ENCODE measurements around the gene TMEM51.

The TMEM51 gene

DNA sequence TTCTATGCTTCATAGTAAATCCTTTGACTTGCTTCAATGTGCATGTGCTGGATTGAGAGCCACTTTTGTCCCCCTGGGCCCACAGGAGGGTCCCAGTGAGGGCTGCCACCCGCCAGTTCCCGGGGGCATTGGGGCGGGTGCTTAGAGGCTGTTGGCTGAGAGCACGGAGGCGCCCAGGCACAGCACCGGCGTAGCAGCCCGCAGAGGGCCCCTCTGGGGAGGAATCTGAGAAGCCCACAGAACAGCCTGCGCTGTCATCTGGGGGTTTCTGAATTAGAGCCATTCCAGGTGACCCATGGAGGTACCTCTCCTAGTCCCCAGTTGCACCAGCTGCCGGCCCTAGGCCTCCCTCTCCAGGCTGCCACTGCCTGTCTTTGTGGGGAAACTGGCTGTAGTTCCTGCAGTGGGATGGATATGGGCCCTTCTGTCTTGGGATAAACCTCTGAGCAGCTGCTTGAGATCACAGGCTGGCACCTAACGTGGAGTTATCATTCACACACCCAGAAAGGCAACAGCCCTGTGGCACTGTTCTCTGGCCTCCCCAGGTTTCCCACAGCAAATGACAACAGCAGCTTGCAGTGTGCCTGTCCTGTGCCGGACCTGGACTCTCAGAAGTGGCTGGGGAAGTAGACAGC is 39.5 kb downstream of the TMEM51 start:
- TF ChIP-seq, protein P1, sequence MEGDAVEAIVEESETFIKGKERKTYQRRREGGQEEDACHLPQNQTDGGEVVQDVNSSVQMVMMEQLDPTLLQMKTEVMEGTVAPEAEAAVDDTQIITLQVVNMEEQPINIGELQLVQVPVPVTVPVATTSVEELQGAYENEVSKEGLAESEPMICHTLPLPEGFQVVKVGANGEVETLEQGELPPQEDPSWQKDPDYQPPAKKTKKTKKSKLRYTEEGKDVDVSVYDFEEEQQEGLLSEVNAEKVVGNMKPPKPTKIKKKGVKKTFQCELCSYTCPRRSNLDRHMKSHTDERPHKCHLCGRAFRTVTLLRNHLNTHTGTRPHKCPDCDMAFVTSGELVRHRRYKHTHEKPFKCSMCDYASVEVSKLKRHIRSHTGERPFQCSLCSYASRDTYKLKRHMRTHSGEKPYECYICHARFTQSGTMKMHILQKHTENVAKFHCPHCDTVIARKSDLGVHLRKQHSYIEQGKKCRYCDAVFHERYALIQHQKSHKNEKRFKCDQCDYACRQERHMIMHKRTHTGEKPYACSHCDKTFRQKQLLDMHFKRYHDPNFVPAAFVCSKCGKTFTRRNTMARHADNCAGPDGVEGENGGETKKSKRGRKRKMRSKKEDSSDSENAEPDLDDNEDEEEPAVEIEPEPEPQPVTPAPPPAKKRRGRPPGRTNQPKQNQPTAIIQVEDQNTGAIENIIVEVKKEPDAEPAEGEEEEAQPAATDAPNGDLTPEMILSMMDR (IDR thresholded peaks at IDR 0.05; ENCODE audit: low read depth, low read length) = no peak
- no peak for DNase-seq (ENCODE audit: low read depth in 2 of 2)
- no peak overlapping the region for H3K4me3 ChIP-seq (replicated peaks in 1 of 2; ENCODE audit: low read depth in 2 of 2, low read length in 2 of 2)

DNA sequence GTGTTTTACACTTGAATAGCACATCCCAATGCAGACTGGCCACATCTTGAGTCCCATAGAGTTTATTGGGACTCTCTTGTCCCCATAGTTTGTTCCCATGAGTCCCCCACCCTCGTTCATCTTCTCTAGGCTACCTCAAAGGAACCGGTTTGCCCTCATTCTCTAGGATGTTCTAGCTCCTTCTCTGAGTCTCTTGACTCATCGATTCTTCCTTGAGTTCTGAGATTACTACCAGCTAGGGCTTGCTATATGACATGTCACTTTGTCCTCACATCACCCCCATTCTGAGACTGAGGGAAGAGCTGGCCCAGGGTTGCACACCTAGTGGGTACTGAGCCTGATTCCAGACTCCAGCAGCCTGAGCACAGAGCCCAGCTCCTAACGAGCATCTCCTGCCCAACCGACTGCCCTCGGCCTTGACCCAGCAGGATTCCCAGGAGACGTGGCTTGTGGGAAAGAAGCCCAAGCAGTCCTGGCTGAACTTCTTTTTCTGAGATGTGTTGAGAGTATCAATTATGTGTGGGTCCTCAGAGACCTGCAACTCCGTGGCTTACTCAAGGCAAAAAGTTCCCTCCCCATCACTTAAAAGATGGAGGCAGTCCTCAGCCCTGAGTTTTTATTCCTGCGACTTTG is 42.0 kb downstream of the TMEM51 start:
- no peak overlapping the region for H3K4me3 ChIP-seq (replicated peaks in 1 of 2; ENCODE audit: low read depth in 2 of 2, low read length in 2 of 2)
- no peak for DNase-seq (ENCODE audit: low read depth in 2 of 2)
- TF ChIP-seq, protein P1 (IDR thresholded peaks at IDR 0.05; ENCODE audit: low read depth, low read length) = no peak

DNA sequence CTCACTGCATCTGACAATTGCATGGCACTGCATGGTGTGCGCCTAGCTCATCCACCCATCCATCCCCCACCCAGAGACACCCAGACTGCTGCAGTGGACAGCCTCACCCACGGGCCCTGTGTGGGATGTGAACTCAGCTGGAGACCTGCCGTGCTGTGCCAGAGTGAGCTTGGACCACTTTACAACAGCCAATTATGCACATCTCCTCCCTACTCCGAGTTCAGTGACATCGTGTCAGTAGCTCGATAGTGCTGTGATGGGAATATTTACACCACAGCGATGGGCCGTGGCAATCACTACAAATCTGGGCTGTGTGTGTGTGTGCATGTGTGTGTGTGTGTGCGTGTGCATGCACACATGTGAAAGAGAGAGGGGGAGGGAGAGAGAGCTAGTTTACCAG is 42.5 kb downstream of the TMEM51 start:
- H3K4me3 ChIP-seq (replicated peaks in 1 of 2; ENCODE audit: low read depth in 2 of 2, low read length in 2 of 2) = no peak overlapping the region
- no peak for DNase-seq (ENCODE audit: low read depth in 2 of 2)
- TF ChIP-seq, protein P1 (IDR thresholded peaks at IDR 0.05; ENCODE audit: low read depth, low read length) = no peak

DNA sequence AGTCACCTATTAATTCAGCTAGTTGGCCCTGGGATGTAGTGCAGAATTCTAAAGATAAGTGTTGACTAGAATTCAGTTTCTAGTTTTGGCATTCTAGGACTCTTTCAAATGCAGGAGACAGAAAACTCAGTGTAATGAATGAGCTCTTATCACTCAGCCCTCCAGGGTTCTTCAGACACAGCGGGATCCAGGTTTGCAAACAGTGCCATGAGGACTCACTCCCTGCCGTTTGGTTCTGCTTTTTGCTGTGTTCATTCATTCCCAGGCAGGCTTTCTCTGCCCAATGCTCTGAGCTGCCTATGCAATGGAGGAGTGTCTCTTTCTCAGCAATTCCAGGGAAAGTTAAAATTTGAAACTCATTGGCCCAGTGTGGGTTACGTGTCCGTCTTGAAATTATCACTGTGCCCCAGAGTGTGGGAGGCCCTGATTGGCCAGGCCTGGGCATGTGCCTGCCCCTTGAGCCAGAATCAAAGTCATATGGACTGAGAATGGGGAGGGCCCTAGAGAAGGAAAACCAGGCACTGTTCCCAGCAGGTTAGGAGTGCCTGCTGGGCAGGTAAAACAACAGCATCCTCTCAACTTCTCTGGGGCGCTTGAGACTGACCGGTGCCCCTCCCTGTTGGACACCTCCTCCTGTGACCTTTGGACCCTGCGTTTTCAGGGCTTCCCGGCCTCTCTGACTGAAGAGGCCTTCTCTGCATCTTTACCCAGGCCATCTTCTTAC is 43.4 kb downstream of the TMEM51 start:
- no peak for DNase-seq (ENCODE audit: low read depth in 2 of 2)
- TF ChIP-seq, protein P1 (IDR thresholded peaks at IDR 0.05; ENCODE audit: low read depth, low read length) = no peak
- no peak overlapping the region for H3K4me3 ChIP-seq (replicated peaks in 1 of 2; ENCODE audit: low read depth in 2 of 2, low read length in 2 of 2)

DNA sequence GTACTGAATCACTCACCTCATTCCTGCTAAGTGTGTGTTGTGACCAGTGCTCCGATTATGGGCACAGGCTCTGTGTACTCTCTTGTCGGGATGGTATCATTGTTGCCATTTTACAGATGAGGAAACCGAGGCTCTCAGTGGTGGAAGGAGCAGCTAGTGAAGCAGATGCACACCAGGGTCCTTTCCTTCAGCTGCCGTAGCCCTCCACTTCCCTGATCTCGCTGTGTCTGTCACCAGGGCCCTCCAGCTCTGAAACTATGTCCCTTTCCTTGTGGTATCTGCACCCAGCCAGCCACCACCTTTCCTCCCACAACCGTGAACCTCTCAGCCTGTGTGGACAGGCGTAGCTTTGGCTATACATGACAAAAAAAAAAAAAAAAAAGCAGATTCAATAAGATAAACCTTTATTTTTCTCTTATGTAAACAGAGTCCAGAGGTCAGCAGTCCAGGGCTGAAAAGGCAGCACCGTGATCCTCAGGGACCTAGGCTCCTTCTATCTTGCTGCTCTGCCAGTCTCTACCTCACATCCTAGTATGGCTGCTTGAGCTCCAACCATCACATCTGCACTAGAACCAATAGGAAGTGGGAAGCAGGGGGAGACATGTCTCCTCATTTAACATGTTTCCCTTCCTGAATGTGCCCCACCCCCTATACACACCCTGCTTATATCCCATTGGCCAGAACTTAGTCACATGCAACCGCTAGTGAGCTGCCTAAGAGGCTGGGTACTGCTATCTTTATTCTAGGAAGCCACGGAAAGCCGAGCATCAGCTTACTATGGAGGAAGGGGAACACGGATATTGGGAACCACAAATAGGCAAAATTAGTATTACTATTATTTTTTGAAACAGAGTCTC is 44.3 kb downstream of the TMEM51 start:
- no peak for DNase-seq (ENCODE audit: low read depth in 2 of 2)
- H3K4me3 ChIP-seq (replicated peaks in 1 of 2; ENCODE audit: low read depth in 2 of 2, low read length in 2 of 2) = no peak overlapping the region
- TF ChIP-seq, protein P1 (IDR thresholded peaks at IDR 0.05; ENCODE audit: low read depth, low read length) = no peak

DNA sequence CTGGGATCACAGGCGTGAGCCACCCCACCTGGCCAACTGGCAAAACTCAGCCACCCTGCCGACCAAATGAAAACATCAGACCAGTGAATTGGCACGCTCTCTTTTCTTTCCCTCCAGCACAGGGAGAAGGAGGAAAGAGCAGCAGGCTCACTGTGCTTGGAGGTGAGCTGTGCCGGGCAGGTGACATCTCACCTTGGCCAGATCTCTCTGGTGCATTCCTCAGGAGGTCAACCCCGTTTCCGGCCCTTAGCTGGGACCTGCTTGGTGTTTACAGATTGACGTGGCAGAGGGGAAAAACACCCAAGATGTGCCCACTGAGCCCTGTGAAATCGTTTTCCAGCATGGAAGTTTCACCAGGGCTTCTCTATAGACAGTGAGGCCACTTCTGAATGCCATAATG is 45.1 kb downstream of the TMEM51 start:
- no peak overlapping the region for H3K4me3 ChIP-seq (replicated peaks in 1 of 2; ENCODE audit: low read depth in 2 of 2, low read length in 2 of 2)
- TF ChIP-seq, protein P1 (IDR thresholded peaks at IDR 0.05; ENCODE audit: low read depth, low read length) = no peak
- DNase-seq (ENCODE audit: low read depth in 2 of 2) = no peak

Data from cardiac fibroblast (primary cell).